Camera-type eye (tissue), 1 donor: ENCODE measurements around the gene CTNND1. TPM values are rescaled to one million over a fixed set of nuclear protein-coding genes. Genes with fewer than 3 reads are reported as not detected.

ENCODE experiments used
- total RNA-seq: library from RNA; depleted of rRNA; stranded (reverse); fragments of >200 nt; gene quantifications from one replicate; pipeline ENCODE4 v1.2.3, GENCODE V29; 2014

CTNND1 gene, protein sequence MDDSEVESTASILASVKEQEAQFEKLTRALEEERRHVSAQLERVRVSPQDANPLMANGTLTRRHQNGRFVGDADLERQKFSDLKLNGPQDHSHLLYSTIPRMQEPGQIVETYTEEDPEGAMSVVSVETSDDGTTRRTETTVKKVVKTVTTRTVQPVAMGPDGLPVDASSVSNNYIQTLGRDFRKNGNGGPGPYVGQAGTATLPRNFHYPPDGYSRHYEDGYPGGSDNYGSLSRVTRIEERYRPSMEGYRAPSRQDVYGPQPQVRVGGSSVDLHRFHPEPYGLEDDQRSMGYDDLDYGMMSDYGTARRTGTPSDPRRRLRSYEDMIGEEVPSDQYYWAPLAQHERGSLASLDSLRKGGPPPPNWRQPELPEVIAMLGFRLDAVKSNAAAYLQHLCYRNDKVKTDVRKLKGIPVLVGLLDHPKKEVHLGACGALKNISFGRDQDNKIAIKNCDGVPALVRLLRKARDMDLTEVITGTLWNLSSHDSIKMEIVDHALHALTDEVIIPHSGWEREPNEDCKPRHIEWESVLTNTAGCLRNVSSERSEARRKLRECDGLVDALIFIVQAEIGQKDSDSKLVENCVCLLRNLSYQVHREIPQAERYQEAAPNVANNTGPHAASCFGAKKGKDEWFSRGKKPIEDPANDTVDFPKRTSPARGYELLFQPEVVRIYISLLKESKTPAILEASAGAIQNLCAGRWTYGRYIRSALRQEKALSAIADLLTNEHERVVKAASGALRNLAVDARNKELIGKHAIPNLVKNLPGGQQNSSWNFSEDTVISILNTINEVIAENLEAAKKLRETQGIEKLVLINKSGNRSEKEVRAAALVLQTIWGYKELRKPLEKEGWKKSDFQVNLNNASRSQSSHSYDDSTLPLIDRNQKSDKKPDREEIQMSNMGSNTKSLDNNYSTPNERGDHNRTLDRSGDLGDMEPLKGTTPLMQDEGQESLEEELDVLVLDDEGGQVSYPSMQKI
- 190 TPM for total RNA-seq

DNA sequence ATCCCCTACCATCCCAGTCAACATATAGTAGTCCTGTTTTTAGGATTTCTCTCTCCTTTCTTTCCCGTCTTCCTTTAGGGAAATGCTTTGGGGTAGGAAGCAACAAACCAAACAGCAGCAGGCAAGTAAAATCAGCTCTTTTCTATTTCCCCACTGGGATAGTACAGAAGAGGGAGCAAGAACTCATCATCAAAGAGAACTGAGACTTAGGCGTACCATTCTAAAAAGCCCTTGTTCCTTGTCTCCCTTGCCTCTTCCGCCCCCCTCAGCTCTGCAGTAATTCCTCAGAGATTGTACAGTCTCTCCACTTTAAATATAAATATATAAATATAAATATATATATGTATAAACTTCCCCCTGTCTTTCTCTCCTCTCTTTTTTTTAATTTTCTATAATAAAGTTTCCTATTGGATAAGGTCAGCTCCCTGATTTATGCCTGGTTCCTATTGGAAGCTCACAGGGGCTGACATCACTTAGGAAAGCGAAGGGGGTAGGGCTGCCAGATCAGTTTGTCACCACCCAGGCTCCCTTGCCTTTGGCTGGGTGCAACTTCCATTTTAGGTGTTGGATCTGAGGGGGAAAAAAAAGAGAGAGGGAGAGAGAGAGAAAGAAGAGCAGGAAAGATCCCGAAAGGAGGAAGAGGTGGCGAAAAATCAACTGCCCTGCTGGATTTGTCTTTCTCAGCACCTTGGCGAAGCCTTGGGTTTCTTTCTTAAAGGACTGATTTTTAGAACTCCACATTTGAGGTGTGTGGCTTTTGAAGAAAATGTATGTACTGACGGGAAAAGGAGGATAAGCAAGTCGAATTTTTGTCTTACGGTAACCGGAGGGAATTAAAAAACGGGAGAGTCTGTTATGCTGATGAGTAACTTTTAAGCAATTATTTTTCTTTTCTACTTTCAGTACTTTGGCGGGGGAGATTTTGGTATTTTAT lies at the start of gene CTNND1:
Gene CTNND1 (plus strand): TSS at position 502 of the 934 bp plus-strand sequence. CDS start 29,677 bp downstream, outside the sequence.

DNA sequence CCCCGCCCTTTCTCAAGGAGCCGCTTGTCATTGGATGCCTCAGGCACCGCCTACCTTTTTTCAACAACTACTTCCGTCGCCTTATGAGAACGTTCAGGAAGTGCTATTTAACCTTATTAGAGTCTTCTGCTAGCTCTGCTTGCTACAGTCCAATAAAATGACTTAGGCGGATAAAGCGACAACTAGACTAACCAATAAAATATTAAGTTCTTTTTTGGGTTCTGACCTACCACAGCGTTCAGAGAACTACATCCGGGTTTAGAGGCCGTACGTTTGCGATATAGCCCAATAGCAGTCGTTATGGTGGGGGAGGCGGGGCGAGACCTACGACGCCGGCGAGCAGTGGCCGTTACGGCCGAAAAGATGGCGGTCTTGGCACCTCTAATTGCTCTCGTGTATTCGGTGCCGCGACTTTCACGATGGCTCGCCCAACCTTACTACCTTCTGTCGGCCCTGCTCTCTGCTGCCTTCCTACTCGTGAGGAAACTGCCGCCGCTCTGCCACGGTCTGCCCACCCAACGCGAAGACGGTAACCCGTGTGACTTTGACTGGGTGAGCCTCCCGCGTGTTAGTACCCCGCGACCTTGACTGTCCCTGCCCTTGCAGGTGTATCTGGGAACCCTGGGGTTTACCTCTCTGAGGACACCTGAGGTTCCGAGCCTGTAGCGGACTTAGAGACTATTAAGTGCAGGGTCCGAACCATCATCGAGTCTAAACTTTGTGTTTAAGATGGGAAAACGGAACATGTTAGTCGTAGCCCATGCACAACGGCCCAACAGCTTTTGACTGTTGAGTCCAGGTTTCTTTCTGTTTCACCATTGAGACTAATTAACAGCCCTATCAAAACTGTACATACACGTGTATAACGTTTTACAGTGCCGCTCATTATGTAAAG lies 49.1 kb upstream of the CTNND1 start, which contains the start of gene TMX2:
Gene TMX2 (plus strand): TSS at position 338 of the 895 bp plus-strand sequence. CDS start 26 bp downstream, at position 364.

DNA sequence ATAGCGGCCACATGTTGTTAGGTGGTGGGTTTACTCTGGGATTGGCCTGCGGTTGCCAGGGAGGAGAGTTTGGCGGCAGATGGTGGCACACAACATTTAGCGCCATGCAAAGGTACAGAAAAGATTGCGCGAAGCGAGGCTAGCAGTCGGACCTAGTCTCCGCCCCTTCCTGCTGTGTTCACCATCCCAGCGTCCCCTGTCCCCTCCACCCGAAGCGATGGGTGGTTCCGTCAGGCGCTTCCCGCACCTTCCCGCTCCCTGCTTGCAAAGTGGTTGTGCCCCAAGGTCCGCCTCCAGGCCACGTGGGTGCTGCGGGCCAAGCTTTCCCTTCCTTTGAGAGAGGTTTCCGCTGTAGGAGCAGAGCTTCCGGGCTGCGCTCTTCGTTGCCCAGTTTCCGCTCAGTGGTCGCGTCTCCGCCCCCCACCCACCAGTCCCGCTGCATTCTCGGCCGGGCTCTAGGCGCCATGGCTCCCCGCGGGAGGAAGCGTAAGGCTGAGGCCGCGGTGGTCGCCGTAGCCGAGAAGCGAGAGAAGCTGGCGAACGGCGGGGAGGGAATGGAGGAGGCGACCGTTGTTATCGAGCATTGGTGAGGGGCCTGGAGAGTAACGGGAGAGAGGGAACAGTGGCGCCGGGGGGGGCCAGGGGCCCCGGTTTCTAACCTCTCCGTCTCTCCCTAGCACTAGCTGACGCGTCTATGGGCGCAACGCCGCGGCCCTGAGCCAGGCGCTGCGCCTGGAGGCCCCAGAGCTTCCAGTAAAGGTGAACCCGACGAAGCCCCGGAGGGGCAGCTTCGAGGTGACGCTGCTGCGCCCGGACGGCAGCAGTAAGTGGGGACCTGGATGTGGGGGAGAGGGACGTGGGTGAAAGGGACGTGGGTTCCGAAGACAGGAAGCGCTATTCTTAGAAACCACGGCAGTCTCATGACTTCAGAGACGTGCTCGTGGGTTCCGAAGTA lies 20.2 kb upstream of the CTNND1 start, which contains the start of gene SELENOH:
Gene SELENOH (plus strand): TSS at position 360 of the 955 bp plus-strand sequence. CDS start 105 bp downstream, at position 465.

DNA sequence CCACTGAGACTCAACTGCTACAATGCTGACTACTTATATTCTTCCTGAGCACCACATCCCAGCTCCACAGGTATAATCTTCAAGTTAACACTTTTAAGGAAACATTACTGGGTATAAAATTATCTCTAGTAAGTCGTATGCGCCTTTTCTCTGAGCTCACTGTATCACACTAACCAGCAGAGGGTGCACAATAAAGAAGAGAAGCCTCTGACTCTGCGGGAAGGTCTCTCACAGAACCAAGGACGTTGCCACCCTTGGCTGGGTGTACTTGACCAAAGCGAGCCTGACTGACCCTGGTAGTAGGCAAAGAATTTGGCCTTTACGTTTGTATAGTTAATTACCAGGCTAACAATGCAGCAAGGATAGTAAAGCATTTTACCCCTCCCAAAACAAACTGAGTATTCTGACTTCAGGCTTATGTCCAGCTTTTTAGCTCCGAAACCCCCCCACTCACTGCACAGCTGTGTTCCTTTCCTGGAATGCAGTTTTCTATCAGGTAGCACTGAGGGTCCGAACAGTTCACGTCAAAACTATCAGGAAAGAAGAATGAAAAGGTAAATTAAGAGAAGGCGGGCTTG lies 9.8 kb upstream of the CTNND1 start, which contains the start of gene BTBD18:
Gene BTBD18 (minus strand): TSS at position 144 of the 578 bp plus-strand sequence. CDS start 631 bp downstream, outside the sequence.

Other genes with a start within 250 kb of the CTNND1 start
- 11.8 TPM for gene SLC43A1, start 246.1 kb upstream of the CTNND1 start, total RNA-seq
- 18.0 TPM for gene TIMM10, start 231.0 kb upstream of the CTNND1 start, total RNA-seq
- 0.88 TPM for gene SMTNL1, start 224.2 kb upstream of the CTNND1 start, total RNA-seq
- gene UBE2L6, start 194.1 kb upstream of the CTNND1 start, total RNA-seq, result 23.0 TPM
- gene SERPING1, start 164.1 kb upstream of the CTNND1 start, total RNA-seq, result 31.2 TPM
- gene YPEL4, start 111.9 kb upstream of the CTNND1 start, total RNA-seq, result 3.5 TPM
- gene CLP1, start 104.0 kb upstream of the CTNND1 start, total RNA-seq, result 13.9 TPM
- gene ZDHHC5, start 93.7 kb upstream of the CTNND1 start, total RNA-seq, result 49.8 TPM
- 18.5 TPM for gene MED19, start 49.6 kb upstream of the CTNND1 start, total RNA-seq
- 60.7 TPM for gene TMX2, start 49.2 kb upstream of the CTNND1 start, total RNA-seq
- gene SELENOH, start 20.3 kb upstream of the CTNND1 start, total RNA-seq, result 76.9 TPM
- not detected for gene BTBD18, start 10.0 kb upstream of the CTNND1 start, total RNA-seq